D721Med (cell line): ENCODE results near the gene UBL7.

Experiments
- DNase-seq: peaks from one replicate; pipeline ENCODE4 v3.0.0; 2011; ENCODE audit warnings: low spot score; ENCODE audit not compliant: insufficient read length
- FAIRE-seq: peaks from 2 replicates; lab custom pipeline; 2011; peaks lifted over from hg19 to GRCh38; lab: Jason Lieb, UNC
- TF ChIP-seq, protein P1 (sequence below): IDR thresholded peaks from 2 replicates; pipeline ENCODE4 v1.5.1; 2012; ENCODE audit warnings: mild to moderate bottlenecking, control low read depth; ENCODE audit not compliant: insufficient read depth; ENCODE audit errors: missing control alignments

Gene UBL7

DNA sequence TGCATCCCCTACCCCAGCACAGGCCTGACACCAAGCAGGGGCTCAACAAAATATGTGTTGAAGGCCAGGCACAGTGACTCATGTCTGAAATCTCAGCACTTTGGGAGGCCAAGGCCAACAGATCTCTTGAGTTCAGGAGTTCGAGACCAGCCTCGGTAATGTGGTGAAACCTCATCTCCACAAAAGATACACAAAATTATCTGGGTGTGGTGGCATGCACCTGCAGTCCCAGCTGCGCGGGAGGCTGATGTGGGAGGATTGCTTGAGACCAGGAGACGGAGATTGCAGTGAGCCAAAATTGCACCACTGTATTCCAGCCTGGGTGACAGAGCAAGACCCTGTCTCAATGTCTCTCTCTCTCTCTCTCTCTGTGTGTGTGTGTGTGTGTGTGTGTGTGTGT is 62.8 kb downstream of the UBL7 start:
- no peak for FAIRE-seq

DNA sequence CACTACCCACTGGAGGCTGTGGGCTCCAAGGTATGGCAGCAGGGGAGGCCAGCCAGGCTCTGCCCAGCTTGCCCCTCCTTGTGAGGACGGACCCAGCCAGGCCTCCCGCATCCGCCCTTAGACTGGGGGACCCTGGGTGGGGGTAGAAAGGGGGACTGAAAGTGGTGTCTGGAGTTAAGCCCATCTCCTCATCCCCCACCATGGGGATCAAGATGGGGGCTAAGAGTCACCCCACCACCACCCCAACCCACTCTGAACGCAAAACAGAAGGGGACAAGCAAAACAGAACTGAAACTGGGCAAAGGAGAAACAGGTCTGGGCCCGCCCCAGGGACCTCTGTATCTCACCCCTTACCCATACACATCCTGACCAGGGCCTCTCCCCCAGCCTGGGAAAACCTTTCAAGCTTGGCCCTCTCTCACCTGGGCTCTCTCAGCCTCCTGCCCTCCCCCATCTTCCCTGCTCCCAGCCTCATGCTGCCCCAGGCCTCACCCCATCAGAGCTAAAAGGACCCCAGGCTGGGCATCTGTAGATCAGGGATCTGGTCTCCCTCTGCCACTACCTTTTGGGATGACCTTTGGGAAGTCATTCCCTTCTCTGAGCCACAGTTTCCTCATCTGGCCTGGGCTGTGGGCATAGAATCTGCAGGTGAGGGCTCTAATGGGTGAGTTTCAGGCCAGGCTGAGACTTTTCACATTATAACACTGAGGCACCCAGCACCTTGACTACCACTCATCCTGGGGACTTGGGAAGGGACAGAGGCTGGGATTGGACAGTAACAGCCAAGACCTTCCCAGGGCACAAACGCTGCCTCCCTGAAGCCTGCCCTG is 63.5 kb downstream of the UBL7 start:
- TF ChIP-seq, protein P1, sequence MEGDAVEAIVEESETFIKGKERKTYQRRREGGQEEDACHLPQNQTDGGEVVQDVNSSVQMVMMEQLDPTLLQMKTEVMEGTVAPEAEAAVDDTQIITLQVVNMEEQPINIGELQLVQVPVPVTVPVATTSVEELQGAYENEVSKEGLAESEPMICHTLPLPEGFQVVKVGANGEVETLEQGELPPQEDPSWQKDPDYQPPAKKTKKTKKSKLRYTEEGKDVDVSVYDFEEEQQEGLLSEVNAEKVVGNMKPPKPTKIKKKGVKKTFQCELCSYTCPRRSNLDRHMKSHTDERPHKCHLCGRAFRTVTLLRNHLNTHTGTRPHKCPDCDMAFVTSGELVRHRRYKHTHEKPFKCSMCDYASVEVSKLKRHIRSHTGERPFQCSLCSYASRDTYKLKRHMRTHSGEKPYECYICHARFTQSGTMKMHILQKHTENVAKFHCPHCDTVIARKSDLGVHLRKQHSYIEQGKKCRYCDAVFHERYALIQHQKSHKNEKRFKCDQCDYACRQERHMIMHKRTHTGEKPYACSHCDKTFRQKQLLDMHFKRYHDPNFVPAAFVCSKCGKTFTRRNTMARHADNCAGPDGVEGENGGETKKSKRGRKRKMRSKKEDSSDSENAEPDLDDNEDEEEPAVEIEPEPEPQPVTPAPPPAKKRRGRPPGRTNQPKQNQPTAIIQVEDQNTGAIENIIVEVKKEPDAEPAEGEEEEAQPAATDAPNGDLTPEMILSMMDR: no peak
- FAIRE-seq: no peak
- no peak for DNase-seq

More for the DNA sequence above, 62.8 kb downstream of the UBL7 start:
- TF ChIP-seq, protein P1: no peak
- DNase-seq: no peak

DNA sequence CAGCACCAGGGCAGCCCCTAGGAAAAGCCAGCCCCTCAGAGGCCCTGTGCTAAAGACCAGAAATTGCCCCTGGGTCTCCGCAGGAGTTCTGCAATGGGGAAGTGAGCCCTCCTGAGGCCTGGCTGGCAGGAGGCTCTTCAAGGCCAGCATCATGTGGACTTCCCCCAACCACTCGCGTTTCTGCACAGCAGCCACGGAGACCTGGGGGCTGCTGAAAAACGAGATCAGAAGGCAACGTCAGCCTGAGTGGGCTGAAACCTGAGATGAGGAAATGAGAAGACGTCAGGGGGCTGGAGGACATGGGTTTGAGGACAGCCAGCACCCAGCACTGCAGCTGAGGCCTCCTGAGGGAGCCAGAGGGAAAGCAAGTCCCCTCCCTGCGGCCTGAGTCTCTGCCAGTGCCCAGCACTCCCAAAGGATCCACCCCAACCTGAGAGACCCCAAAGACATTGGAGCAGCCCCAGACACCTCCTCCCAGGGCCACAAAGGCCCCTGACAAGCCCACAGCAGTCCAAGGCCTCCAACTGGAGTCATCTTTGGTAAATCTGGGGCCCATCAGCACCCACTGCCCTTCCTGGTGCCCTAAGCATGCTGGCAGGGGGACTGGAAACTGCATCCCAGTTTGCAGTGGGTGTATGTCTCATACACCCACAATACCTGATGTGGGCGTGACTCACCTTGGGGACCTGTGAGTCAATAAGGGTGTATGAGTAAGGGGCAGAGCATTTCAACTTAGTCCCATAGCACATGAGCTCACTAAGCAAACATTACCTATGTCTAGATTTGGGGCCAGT is 64.3 kb downstream of the UBL7 start:
- no peak for DNase-seq
- TF ChIP-seq, protein P1: no peak
- no peak for FAIRE-seq

DNA sequence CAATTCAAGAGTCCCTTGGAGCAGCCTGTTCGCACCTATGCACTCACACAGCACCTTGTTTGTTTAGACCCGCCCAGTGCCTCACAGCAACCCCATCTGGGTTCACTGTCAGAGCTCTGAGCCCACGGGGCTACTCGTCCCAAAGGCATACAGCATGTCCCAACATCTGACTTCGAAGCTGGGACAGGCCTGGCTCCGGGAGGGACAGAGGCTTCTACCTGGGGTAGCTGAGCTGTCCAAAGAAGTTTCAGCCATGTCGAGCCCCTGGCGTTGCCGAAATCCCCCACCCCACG is 64.9 kb downstream of the UBL7 start:
- DNase-seq: no peak
- TF ChIP-seq, protein P1: no peak
- FAIRE-seq: no peak
